Glomerular visceral epithelial cell (primary cell): ENCODE measurements around the gene HIVEP2.

Source experiments
- DNase-seq: peaks from one replicate; pipeline ENCODE4 v3.0.0-alpha.2; 2016; ENCODE audit errors: extremely low spot score

HIVEP2 gene

DNA sequence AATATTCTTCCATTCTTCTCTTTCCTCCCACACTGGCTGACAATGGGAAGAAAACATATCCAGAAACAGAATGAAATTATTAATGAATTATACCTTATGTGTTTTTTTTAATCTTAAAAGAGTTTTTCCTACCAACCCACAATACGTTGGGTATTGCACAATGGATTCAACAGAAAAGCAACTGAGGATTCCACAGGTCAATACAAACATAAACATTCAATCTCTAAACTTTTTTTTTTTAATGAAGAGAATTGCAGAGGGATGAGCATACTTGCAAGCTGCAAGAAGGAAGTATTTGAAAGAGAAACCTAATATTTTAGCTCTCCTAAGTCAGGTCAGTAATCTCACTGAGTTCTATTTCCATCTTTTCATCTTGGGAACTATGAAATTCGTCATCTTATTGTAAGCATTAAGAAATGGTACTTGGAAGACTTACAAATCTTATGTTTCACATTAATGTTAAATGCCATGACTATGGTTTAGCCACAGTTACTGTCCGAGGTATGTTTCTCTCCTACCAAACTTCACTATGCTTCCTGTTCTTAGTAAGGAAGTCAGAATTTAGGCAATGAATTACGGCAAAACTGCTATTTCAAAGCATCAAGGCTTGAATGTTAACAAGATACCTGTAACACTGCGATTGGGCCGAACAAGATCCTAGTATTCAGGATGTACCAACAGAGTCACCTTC lies 100.8 kb downstream of the HIVEP2 start:
- no peak for DNase-seq

DNA sequence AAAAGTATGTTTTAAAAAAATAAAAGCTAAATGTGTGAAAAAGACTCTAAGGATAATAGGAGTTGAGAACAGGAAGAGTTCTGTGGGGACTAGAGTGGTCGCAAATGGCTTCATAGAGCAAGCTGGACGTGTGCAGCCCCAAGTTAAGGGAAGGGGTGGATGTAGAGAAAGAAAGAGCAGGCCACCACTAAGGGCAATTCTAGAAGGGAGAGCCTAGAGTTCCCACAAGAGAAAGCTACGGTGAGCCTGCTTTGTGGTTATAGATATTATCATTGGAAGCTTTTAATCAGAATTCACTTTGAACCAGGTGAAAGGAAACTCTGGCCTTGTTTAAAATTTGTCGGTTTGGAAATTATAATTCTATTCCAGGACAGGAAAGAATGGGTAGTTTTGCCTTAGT lies 101.6 kb downstream of the HIVEP2 start:
- DNase-seq, result no peak

DNA sequence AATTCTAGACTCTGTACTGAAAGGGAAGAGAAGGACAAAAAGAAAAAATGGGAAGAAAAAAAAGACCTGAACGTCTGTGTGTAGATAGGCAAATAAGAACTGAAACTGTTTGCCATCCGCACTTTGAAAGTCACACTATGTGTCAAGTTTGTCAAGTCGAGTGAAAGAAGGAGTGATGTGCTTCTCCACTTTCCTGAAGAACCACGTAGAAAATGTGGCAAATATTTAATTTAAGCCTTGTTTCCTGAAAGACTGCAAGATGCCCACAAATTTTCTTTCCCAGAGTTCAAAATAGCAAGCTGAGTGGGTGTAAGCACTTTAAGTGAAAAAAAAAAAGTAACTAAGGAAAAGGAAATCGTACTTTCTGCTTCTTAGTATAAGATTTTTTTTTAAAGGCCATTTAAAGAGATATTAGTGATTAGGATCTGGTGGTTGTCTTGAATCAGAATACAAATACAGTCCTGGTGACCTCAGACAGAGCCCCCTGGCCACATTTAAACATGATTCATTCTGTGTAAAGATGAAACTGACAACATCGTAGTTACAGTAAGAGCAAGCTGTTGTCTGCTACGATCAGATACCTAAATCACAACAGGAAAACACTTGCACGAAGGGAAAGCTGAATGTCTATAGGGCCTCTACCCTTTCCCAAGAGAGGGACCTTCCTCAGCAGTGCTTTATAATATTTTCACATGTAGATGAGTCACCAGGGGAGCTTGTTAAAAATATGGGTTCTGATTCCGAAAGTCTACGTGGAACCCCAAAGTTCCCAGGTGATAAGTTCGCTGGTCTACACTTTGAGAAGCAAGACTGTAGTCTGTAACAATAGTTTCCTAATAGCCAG lies 102.3 kb downstream of the HIVEP2 start:
- DNase-seq, result peak; percentile 35

DNA sequence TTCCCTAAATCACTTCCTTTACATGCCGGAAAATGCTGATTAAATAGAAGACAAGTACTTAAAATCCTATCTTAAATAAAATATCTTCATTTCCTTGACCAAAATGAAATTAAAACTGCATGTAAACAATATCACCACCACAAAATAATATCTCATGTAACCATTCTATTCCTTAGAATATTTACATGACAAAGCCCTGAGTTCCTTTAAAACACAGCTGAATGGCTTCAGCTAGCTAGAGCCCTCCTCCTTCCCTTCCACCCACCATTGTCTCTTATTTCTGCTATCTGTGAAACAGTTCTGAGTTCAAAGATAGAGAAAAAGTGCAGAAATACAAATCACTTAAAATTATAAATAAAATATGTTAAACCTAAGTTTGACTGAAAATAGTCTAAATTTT lies 103.1 kb downstream of the HIVEP2 start:
- no peak for DNase-seq

DNA sequence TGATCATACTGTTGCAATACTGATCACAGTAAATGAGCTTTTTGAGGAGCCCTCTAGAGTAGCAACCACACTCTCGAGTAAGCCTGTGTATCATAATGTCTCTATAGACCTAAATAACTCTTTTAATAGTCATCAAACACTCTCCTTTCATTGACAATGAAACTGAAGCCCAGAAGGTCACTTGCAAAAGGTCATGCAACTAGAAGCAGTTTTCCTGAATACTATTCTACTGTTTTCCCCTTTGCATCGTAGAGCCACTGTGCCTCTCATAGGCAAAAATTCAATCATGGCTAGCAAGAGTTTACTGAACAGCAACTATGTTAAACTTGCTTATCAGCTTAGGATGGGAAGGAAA lies 105.3 kb downstream of the HIVEP2 start:
- no peak for DNase-seq

DNA sequence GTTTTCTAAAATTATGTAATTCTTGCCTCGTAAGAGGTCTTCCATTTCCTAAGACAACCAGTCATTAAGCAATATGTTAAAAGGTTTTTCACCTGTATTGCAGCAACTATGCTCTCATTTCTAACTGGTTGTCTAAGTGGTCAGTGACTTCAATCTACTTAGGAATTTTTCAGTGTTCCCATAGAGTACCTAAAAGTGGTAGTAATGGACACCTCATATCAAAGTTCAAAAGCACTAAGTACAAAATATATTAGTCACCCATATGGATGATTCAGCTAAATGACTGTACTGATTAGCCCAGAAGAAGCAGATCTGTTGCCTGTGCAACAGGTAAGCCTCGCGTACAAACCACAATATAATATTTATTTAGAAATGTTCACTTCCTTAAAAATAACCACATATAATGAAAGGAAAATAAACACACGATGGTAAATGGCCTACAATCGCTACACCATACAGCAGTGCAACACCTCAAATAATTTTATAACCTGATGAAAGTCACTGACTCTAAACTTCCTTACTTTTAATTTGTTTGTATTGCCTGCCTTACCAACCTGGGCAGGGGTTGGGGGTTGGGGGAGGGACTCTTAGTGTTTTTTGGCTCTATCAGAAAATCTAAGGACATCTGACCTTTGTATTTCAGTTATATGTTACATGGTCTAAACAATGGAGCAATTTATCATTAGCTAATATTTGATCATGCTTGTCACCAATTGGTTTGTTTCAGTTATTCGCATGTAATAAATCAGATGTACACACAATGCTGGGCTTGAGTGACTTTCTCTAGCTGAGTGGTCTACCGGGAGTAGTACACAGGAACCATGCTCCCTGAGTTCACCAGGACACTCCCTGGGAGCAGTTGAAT lies 105.9 kb downstream of the HIVEP2 start:
- peak; percentile 50 for DNase-seq

DNA sequence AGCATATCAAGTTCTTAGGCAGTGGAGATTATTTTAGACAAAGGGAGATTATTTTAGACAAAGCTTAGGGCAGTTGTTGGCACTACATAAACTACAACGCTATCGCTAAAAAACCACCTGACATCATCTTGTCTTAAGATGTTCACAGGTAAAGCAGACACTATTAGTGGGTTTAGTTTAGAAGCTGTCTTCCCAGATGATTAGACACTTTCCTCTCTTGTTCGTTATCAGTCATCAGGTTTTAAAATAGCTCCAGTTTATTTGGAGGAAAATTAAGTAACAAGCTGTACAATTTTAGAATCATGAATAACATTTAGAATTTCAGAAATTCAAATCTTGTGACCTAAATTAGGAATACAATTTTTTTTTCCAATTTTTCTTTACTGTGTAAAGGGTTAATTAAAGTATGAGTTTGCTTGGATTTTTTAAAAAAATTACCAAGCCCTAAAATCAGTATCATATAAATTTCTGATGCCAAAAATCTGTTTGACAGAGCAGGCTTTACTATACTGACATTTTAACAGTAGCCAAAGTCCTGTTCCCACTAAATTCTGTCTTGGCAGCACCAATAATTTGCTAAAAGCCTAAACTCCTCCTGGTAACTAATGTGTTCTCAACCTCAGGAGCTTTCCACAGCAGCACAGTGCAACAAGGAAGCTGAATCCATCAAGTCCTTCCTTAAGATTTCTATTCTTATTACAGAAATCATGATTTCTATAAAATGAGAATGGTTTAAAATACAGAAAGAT lies 109.0 kb downstream of the HIVEP2 start:
- DNase-seq, result no peak

DNA sequence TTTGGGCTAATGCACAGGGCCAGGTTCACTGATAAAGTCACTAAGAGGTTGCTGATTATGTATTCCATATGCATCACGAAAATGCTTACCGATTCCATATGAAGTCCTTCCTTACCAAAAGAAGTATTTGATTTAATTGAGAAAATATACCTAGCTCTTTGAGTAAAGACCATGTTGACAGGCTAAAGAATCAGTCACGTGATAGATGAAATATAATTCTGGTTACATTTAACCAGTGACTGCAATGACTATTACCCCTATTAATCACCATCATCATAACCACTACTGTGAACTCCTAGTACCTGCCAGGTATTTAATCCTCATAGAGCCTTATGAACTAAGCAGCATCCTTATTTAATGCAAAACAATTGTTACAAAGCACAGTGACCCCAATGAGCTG lies 110.1 kb downstream of the HIVEP2 start:
- DNase-seq, result no peak

DNA sequence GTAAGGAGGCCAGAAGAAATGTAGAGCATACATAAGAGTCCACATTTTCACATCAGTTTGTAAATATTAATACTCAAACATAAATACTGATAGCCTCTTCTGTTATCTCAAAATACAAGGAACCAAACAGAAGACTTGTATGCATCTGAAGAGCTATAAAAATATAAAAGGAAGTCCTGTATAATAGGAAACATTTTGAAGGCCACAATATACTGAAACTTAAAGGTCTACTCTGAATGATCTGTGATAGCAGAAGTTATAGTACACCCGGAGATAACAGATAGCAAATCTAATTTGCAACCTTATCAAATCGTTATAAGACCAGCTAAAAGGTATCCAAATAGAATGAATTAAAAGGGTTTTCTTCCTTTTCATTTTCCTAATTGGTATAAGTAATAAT lies 111.2 kb downstream of the HIVEP2 start:
- no peak for DNase-seq

DNA sequence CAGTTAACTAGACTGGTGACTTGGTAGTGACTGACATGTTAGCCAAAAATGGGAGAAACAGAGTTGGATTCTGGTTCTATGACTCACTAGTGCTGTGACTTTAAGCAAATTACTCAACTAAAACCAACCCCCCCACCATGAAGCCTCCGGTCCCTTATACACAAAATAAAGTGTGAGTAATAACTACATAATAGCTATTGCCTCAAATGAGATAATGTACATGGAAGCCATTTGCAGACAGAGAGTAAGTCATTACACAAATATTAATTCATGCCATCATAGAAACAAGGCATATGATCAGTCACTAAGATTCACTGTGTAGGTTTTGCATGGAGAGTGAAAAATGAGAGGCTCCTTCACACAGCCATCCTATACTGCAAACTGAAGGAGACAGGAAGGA lies 111.9 kb downstream of the HIVEP2 start:
- peak; percentile 82 for DNase-seq

DNA sequence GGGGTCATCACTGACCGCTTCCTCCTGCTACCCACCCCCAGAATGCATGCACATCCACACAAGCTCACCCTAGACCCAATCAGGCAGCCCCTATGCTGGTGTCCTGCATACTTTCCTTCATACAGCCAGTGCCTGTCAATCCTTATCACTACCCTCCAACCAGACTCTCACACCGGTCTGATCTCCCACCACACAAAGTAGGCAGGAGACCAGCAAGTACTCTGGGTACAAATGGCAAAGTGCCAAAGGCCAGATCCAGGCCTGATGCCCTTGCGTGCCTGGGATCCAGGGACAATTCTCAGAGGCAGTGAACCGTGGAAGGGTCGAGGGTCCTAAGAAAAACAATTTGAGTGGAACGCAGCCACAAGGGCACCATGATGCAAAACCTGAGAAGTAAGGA lies 114.2 kb downstream of the HIVEP2 start:
- no peak for DNase-seq

DNA sequence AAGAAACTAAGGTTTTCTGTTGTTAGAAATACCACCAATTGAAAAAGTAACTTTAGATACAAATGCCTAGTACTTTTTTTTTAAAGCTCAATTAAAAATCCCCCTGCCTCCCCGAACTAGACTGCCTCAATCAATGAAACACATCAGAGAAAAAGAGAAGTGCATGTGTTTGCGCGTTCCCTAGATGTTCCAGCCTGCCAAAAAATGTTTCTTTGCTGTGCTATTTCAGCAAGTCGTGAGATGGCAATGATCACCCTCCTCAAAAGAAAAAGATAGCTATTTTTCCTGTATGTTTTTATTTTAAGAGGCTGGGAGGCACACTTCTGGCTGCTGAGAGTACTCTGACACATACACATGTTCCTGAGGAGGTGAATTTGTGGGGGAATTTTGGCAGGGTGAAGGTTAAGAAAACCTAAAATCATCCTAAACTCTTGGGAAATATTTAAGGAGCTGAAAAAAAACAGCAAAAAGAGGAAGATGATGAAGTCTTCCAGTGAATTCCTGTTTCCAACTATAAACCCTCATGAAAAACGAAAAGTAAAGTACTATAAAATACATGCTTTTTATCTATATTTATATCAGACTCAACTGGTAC lies 114.8 kb downstream of the HIVEP2 start:
- no peak for DNase-seq

DNA sequence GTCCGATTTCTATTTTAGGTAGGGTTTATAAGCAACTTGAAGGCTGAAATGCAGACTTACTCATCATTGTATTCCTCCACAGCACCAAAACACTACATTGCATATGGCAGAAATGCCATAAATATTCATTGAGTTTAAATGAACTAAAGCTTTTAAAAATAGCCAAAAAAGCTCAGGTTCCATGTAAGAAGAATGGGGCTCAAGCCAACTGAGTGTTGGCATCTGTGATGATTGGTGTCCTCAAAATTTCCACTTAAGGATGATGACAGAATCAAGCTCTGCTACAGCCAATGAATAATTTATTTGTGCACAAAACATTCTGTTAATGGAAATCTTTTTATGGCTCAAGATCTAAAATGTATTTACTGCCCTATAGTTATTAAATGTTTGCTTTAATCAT lies 115.4 kb downstream of the HIVEP2 start:
- DNase-seq, result no peak

DNA sequence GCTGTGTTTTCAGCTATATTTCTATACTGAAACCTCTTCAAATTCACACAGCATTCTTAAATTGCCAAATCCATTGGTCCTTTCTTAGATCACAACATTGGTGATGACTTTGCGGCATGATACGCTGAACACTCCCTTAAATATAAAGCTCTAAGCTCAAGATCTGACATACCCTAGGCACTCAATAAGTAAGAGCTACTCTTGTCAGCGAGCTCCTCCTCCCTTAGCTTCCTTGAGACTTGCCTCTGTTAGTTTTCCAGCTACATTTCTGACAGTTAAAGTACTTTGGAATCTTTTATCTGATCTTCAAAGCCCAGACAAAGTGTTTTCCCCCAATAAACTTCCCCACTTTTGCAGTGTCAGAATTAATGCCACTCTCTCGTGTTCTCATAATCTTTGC lies 117.0 kb downstream of the HIVEP2 start:
- no peak for DNase-seq

DNA sequence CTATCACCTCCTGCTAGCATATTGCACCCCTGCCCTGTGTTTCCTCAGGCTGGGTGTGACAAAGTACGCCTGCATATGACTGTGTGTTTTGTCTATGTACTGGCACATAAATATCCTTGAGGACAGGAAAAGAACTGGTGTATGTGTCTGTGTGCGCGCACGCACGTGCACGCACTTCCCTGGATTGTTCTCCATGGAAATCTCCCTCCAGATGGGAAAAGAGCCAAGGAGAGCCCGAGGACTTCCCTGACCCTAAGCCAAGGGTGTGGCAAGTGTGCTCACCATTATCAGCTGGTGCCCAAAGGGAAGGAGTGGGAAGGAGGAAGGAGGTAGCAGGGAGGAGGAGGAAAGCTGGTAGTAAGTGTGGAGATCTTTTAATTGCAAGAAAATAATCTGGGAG lies 117.6 kb downstream of the HIVEP2 start:
- DNase-seq, result no peak

DNA sequence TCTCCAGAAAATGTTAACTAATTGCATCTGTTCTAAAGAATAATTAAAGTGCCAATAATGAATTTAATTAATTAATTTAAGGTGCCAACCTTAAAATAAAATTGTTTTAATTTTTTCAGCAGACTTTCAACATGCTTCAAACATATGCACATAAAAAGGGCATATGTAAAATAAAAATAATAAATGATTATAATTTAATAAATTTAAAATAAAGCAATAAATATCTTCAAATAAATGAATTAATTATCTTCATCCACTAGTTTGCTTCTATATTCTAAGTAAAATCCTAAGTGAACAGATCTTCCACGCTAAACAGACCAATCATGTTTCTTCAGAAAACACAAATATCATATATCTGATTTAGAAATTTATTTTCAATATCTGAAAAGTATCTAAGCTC lies 119.2 kb downstream of the HIVEP2 start:
- DNase-seq, result no peak

DNA sequence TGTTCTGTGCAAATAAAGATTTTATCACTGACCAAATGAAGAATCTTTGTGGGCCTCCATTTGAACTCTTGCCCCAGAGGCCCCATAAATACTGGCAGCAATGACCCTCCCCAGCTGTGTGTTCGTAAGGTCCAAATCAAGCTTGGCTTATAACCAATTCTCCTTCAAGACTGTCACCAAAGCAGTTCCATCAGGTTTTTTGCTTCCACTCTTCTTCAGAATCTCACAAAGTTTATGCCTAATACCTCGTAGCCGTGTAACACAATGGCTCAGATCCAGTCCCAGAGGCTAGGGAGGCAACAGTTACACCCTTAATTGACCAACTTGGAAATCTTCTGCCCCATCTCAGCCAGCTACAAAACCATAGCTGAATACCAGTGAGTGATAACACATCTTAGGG lies 120.5 kb downstream of the HIVEP2 start:
- DNase-seq, result no peak

DNA sequence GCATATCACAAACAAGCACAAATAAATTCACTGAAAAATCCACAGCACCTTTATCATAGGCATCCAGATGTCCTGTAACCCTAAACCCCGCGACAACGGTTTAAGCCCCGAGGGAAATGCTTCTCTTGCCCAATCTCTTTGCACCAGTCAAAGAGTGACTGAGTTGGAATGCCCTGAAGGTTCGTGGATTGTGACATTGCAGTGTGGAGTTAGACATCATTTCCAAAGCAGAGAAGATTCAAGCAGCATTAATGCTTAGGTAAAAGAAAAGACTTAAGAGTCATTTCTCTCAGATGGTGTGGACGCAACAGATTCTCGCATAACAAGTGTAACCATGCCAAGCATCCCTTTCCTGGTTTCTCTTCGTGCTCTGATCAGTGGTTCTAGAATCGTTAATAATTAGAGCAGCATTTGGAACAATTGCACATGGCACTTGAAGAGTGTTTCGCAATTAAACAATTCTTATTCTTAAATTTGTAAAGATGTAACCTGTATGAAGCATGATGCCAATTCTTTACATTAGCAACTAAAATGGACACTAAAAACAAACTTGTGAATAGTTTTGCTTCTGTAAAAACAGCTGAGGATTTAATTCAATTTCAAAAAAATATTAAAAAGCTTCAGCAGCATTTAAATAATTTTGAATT lies 121.6 kb downstream of the HIVEP2 start:
- DNase-seq, result no peak

DNA sequence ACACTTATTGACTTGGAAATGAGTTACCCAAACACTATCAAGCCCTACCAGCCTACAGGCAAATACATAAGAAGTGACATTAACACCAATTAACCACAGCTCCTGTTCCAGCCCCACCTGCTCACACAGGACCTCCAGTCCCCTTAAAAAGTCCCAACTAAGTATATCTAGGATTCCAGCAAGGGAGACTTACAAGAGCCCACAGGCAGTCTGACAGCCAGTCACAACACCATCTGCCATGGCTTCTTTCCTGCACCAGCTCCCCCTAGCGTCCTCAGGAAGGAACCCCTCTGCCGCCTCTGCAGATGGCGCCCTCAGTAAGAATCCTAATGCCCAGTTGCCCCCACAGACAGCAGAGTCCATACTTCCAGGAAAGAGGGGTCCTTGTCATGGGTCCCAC lies 122.1 kb downstream of the HIVEP2 start:
- DNase-seq, result no peak

DNA sequence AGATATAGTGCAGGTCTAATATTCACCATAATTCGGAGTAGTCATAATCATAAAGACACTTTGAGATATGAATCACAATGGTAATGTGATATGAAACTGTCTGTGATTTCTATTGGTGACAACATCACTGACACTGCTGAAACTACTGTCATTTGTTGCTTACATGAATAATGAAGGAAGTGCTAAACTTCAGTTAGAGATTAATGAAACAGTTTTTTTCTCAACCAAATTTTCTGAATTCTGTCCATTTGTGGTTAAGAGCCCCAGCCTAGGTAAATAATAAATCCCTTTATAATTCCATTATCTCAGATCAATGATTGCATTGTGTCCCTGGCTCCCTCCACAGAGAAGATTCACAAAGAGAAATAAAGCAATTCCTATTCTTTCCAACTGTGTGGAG lies 122.6 kb downstream of the HIVEP2 start:
- no peak for DNase-seq

DNA sequence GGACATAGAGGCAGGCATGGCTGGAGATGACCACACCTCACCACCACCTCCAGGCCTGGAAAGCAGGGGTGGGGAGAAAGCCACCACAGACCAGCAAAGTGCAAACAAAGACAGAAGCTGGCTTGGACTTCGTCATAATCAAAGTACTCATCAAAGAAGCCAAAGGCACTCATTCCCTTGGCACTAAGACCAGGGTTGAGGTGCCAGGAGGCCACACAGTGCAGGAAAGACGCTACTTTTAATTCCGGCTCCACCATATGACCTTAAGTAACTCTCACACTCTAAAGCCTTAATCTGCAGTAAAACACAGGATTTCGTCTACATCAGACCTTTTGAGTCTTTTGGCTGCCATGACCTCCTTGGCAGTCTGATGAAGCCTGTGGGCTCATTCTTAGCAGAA lies 123.1 kb downstream of the HIVEP2 start:
- no peak for DNase-seq
